ENCODE results near the gene MNAT1.

DNA sequence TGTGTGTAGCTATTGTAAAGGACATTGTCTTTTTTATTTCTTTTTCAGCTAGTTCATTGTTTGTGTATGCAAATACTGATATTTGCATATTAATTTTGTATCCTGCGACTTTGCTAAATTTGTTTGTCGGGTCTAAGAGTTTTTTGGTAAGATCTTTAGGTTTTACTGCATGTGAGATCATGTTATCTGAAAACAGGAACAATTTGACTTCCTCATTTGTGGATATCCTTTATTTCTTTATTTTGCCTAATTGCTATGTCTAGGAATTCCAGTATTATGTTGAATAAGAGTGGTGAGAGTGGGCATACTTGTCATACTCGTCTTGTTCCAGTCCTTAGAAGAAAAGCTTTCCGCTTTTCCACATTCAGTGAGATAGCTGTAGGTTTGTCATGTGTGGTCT lies 39.2 kb upstream of the MNAT1 start:
- TF ChIP-seq POLR2A (IDR thresholded peaks at IDR 0.05) (no peak), EP300 (IDR thresholded peaks at IDR 0.05; ENCODE audit: low read depth) (no peak)
- TF ChIP-seq, protein P1, sequence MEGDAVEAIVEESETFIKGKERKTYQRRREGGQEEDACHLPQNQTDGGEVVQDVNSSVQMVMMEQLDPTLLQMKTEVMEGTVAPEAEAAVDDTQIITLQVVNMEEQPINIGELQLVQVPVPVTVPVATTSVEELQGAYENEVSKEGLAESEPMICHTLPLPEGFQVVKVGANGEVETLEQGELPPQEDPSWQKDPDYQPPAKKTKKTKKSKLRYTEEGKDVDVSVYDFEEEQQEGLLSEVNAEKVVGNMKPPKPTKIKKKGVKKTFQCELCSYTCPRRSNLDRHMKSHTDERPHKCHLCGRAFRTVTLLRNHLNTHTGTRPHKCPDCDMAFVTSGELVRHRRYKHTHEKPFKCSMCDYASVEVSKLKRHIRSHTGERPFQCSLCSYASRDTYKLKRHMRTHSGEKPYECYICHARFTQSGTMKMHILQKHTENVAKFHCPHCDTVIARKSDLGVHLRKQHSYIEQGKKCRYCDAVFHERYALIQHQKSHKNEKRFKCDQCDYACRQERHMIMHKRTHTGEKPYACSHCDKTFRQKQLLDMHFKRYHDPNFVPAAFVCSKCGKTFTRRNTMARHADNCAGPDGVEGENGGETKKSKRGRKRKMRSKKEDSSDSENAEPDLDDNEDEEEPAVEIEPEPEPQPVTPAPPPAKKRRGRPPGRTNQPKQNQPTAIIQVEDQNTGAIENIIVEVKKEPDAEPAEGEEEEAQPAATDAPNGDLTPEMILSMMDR (IDR thresholded peaks at IDR 0.05) = no peak

All from transverse colon (tissue), 3 donors.